Cardiac muscle cell (in vitro differentiated cells and primary cell): ENCODE results near the gene SRGN. TPM values are rescaled to one million over a fixed set of nuclear protein-coding genes. Genes with fewer than 3 reads are reported as not detected.

Experiments used
- DNase-seq, 2 donors: peaks; one replicate each; pipeline versions ENCODE4 v3.0.0 to v3.0.0-alpha.2; 2010 to 2017; ENCODE audit warnings: low read depth in 1 of 2, low spot score in 1 of 2
- H3K27ac ChIP-seq: fragments of 200-600 bp; sonication (generic); 2 replicates; pipeline ENCODE4 v1.5.1; 2016
- H3K27me3 ChIP-seq: fragments of 200-600 bp; sonication (generic); 2 replicates; pipeline ENCODE4 v1.6.0; 2016; ENCODE audit warnings: control low read depth
- H3K36me3 ChIP-seq: fragments of 200-600 bp; sonication (generic); 2 replicates; pipeline ENCODE4 v1.5.1; 2016; ENCODE audit warnings: control low read depth
- H3K4me1 ChIP-seq: fragments of 200-600 bp; sonication (generic); 2 replicates; pipeline ENCODE4 v1.8.1; 2017; ENCODE audit warnings: low read depth, mild to moderate bottlenecking, mixed run types
- H3K4me3 ChIP-seq: fragments of 200-600 bp; sonication (generic); 2 replicates; pipeline ENCODE4 v1.5.1; 2016; ENCODE audit warnings: mild to moderate bottlenecking
- H3K9me3 ChIP-seq: fragments of 200-600 bp; sonication (generic); 2 replicates; pipeline ENCODE4 v1.5.1; 2017; ENCODE audit warnings: low read depth, mild to moderate bottlenecking, control low read depth
- CTCF ChIP-seq: IDR thresholded peaks from 2 replicates; pipeline ENCODE4 v1.5.1; 2012; ENCODE audit warnings: low read depth, mild to moderate bottlenecking, low read length
- polyA plus RNA-seq: library from polyadenylated mRNA; unstranded; fragments of >200 nt; fragmentation: Nextera tagmentation; extraction: Ambion mirVana; gene quantifications from 2 replicates; pipeline ENCODE4 v1.2.1, GENCODE V29; 2016
- total RNA-seq: library from RNA; depleted of rRNA; stranded (reverse); fragments of >200 nt; gene quantifications from 2 replicates; pipeline ENCODE4 v1.2.3, GENCODE V29; 2016

Gene SRGN
- total and polyA plus RNA-seq, 2 experiments from 2014 or later, result not detected

GRCh38 chr10:69045441-69046300 is 42.2 kb upstream of the SRGN start:
- DNase-seq, result peak in 1 of 2 donors; percentile 96
- H3K36me3 ChIP-seq, result no peaks in the 10 kb centered on the region

GRCh38 chr10:69047111-69047832 is 40.6 kb upstream of the SRGN start:
- Histone ChIP-seq H3K4me3 (no peak overlapping the region), H3K27me3 (no peaks in the 10 kb centered on the region), H3K4me1 (no peaks in the 10 kb centered on the region), H3K36me3 (no peaks in the 10 kb centered on the region), H3K9me3 (no peaks in the 10 kb centered on the region), H3K27ac (no peak overlapping the region)
- peak in 1 of 2 donors; percentile 46 for DNase-seq
- TF ChIP-seq CTCF, result no peak

More at GRCh38 chr10:69045441-69046300, 42.2 kb upstream of the SRGN start:
- H3K27ac ChIP-seq, result no peak overlapping the region
- no peak for TF ChIP-seq CTCF
- no peaks in the 10 kb centered on the region for H3K4me1 ChIP-seq
- no peaks in the 10 kb centered on the region for H3K9me3 ChIP-seq
- no peaks in the 10 kb centered on the region for H3K27me3 ChIP-seq
- H3K4me3 ChIP-seq, result no peak overlapping the region

GRCh38 chr10:69048103-69048502 is 39.8 kb upstream of the SRGN start:
- no peak for TF ChIP-seq CTCF
- no peak overlapping the region for H3K4me3 ChIP-seq
- peak in 1 of 2 donors; percentile 48 for DNase-seq
- H3K36me3 ChIP-seq, result no peaks in the 10 kb centered on the region
- no peaks in the 10 kb centered on the region for H3K27me3 ChIP-seq
- H3K9me3 ChIP-seq, result no peaks in the 10 kb centered on the region
- H3K4me1 ChIP-seq, result no peaks in the 10 kb centered on the region
- H3K27ac ChIP-seq, result no peak overlapping the region

GRCh38 chr10:69049566-69049961 is 38.3 kb upstream of the SRGN start:
- H3K9me3 ChIP-seq, result no peaks in the 10 kb centered on the region
- DNase-seq, result no peak
- no peak overlapping the region for H3K4me3 ChIP-seq
- H3K27me3 ChIP-seq, result no peaks in the 10 kb centered on the region
- no peaks in the 10 kb centered on the region for H3K36me3 ChIP-seq
- no peaks in the 10 kb centered on the region for H3K4me1 ChIP-seq
- no peak for TF ChIP-seq CTCF
- H3K27ac ChIP-seq, result no peak overlapping the region

GRCh38 chr10:69051303-69051702 is 36.6 kb upstream of the SRGN start:
- H3K36me3 ChIP-seq, result no peaks in the 10 kb centered on the region
- H3K4me1 ChIP-seq, result no peaks in the 10 kb centered on the region
- H3K9me3 ChIP-seq, result no peaks in the 10 kb centered on the region
- peak in 1 of 2 donors; percentile 37 for DNase-seq
- no peak overlapping the region for H3K4me3 ChIP-seq
- no peak for TF ChIP-seq CTCF
- no peak overlapping the region for H3K27ac ChIP-seq
- no peaks in the 10 kb centered on the region for H3K27me3 ChIP-seq
